Measurements from ENCODE around the gene ZNF462.
A peak's percentile ranks its signal among the peaks of the same experiment; 100 is the strongest.
"Not testable (repeated sequence)": the region's sequence is repeated elsewhere in the genome, so short reads cannot be mapped to it uniquely, and the experiment has no call there.

Gene ZNF462

DNA sequence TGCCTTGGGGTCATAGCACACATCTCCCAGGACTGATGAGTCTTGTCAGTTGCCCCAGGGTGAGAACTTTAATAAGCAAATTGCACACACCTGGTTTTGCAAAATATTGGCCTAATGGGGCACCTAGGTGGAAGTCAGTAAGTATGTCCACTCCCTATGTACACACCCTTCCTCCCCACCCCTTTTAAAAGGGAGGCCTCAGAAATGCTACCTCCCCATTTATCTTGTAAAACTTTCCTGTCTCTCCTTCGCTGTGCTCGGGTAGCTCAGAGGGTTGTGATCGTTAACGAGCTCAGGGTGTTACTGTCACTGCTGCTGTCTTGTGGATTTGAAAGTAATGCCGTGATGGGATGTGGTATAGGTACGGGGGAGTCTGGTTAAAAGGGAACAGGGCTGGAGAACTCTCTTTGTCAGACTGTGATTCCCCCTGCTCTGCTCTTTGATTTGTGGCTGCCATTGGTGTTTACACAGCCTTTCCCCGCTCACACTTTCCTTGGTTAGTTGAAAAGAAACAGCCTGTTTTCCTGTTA, 26.2 kb downstream of the ZNF462 start:
- no peak for FAIRE-seq
- DNase-seq (ENCODE audit: insufficient read length, low spot score) = no peak
- TF ChIP-seq POLR2A (IDR thresholded peaks at IDR 0.05; ENCODE audit: low read depth, low read length) = no peak

DNA sequence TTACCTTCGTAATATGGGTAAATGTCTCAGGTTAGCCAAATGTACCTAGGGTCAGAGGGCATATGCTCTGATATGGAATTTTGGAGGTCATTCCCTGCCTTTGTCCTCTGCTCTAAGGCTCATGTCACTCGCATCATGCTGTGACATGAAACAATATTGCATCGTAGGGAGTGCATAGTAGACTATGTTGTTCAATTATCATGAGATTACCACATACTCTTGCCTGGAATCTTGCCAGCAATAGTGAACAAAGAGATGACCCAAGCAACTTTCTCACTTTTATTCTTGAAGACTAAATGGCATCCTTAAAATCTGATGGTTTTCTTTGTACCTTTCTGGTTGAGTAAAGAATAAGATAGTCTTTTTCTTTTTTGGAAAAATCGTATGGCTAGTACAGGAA, 27.6 kb downstream of the ZNF462 start:
- no peak for DNase-seq (ENCODE audit: insufficient read length, low spot score)
- no peak for FAIRE-seq
- TF ChIP-seq POLR2A (IDR thresholded peaks at IDR 0.05; ENCODE audit: low read depth, low read length) = no peak

DNA sequence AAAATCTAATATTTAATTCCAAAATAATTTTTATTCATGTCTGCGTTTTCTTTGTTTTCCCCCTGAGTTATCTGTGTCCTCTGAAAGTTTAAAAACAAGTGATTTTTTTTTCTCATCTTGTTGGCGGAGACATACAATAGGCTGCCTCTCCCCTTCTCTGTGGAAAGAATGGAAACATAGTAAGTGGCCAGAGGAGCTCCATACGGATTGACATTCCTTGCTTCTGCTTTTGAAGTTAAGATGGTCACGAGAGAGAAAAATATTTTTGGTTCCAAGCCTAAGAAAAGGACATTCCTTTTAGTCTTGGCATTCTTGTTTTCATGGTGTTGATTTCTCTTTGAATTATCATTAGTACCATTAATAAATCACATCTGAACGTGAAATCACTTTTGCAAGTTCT, 28.3 kb downstream of the ZNF462 start:
- no peak for TF ChIP-seq POLR2A (IDR thresholded peaks at IDR 0.05; ENCODE audit: low read depth, low read length)
- DNase-seq (ENCODE audit: insufficient read length, low spot score) = no peak
- FAIRE-seq = no peak

DNA sequence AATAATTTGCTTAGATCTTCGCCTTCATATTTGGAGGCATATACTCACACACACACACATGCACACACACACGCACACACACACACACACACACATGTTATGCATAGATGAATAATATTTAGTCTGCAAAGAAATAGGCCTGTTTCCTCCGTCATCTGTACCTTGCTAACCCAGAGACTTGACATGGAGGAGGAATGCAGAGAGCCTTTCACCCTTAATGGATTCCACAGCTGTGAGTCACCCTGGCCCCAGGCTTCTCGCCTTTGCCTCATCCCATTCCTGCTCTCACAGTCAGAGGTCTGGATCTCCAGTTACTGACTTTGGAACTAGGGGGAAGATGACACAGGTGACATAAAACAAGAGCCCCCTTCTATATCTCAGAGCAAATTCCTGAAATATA, 29.7 kb downstream of the ZNF462 start:
- FAIRE-seq (peak; percentile 99), DNase-seq (ENCODE audit: insufficient read length, low spot score) (peak; percentile 84)
- no peak for TF ChIP-seq POLR2A (IDR thresholded peaks at IDR 0.05; ENCODE audit: low read depth, low read length)

DNA sequence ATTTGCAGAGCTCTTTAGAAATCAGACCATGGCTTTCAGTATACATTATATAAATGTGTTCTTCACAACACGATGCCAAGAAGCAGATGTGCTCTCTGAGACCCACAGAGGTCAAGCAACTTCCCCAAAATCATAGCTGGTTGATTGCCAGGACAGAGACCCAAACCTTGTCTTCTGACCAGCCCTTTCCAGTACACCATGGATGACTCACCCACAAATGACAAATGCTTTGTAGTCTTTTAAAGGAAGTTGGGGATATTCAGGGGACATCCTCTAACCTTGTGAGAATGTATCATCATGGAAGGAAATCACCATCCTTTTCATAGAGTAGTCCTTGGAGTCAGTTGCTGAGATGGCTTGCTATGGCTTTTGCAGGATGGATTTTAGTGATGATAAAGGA, 30.1 kb downstream of the ZNF462 start:
- FAIRE-seq (no peak), DNase-seq (ENCODE audit: insufficient read length, low spot score) (peak; percentile 46)
- TF ChIP-seq POLR2A (IDR thresholded peaks at IDR 0.05; ENCODE audit: low read depth, low read length) = no peak

DNA sequence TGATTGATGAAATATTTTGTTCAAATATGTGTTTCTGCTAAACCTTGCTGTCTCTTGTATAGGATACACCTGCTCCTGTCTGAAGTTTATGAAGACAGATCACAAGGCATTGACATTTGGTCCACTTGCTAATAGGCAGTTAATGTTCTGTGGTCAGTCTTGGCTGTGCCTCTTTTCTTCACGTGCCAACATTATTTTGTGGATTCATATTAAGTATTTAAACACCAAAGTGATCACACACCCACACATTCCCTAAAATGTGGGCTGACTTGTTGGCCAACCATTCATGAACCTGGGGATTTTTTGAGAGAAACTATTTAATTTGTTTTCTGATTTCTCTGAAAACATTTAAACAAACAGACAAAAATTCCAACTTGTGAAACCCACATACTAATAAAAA, 33.7 kb downstream of the ZNF462 start:
- no peak for FAIRE-seq
- TF ChIP-seq POLR2A (IDR thresholded peaks at IDR 0.05; ENCODE audit: low read depth, low read length) = no peak
- DNase-seq (ENCODE audit: insufficient read length, low spot score) = no peak

DNA sequence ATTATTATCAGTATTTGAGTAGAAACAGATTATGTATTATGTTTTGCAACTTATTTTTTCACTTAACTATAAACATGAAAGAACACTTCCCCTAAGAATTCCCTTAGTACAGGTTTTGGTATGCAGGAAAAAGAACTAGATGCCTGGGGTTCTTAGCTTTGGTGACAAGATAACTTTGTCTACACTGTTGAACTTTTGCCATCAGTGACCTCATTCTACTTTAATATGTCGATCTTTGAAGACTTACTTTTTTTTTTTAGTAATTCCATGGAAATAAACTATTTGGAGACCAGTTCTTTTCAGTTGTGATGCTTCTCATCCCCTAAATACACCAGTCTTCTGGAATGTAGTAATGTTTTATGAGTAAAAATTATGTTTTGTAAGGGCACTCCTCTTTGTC, 34.3 kb downstream of the ZNF462 start:
- no peak for DNase-seq (ENCODE audit: insufficient read length, low spot score)
- FAIRE-seq = no peak
- TF ChIP-seq POLR2A (IDR thresholded peaks at IDR 0.05; ENCODE audit: low read depth, low read length) = no peak

DNA sequence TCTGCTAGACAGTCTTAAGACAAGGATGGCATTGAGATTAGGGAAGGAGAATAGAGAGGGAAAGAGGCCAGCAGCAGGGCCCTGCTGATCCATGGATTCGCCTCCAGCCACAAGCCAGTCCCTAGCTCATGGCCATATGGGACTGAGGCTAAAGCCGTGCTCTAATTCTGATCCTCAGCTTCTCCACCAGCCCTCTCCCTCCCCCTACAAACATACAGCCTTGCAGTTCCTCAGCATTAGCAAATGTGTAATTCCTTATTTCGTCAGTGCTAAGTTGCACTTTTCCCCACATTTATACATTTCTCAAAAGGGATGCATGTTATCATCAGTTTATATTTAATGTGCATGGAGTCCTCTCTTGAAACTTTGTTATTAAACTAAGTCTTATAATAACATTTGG, 34.8 kb downstream of the ZNF462 start:
- DNase-seq (ENCODE audit: insufficient read length, low spot score) = no peak
- TF ChIP-seq POLR2A (IDR thresholded peaks at IDR 0.05; ENCODE audit: low read depth, low read length) = no peak
- FAIRE-seq = no peak

DNA sequence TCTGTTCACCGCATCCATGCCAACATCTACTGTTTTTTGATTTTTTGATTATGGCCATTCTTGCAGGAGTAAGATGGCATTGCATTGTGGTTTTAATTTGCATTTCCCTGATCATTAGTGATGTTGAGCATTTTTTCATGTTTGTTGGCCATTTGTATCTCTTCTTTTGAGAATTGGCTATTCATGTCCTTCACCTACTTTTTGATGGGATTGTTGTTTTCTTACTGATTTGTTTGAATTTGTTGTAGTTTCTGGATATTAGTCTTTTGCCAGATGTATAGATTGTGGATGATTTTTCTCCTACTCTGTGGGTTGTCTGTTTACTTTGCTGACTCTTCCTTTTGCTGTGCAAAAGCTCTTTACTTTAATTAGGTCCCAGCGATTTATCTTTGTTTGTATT, 37.6 kb downstream of the ZNF462 start:
- FAIRE-seq = peak; percentile 36
- DNase-seq (ENCODE audit: insufficient read length, low spot score) = not testable (repeated sequence)

DNA sequence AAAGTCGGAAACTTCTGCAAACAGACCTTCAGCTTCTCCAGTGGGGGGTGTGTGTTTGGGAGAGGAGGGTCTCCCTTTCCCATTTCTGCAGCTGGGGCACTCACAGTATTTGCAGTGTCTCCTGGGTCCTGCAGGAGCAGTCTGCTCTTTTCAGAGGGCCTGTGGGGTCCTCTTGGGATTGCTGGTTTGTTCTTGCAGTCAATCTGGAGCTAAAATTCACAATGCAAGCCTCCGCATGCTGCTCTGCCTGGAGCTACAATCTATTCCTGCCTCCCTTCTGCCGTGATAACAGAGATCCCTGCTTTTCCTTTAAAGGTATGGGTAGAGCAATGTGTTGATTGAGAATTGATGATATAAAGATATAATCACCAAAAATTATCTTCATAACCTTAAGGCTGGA, 43.2 kb downstream of the ZNF462 start:
- FAIRE-seq = no peak
- TF ChIP-seq POLR2A (IDR thresholded peaks at IDR 0.05; ENCODE audit: low read depth, low read length) = no peak
- DNase-seq (ENCODE audit: insufficient read length, low spot score) = no peak

DNA sequence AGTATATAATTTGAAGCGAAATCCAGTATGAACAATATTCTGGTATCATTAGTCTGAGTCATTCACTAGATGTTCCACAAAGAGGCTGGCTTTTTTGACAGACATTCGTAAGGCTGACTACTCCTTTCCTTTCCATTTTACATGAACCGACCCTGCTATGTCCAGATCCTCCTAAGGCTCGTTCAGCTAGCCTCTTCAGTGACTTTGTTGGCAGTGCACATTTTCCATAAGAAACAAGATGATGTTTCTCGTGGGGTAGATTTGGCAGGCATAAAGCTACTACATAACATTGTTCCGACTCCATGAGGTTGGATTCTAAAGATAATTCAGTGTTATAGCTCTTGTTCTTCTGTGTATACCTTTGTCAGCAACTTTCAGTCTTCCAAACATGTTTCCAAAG, 49.0 kb downstream of the ZNF462 start:
- no peak for TF ChIP-seq POLR2A (IDR thresholded peaks at IDR 0.05; ENCODE audit: low read depth, low read length)
- DNase-seq (ENCODE audit: insufficient read length, low spot score) (no peak), FAIRE-seq (peak; percentile 83)

DNA sequence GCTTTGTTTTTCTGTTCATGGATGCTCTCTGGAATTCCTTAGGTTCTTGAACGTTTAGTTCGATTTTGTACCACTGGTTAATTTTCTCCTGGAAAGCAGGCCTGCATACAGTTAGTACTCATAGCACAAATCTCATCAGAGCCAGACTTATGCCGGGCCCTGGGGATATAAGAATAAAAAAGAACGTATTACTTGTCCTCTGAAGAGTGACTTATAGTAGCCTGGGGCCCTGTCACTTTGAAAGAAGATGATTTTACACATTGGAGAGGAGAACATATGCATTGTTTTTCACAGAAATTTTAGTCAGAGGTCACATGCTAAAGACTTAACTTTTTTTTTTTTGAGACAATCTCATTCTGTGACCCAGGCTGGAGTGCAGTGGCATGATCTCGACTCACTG, 50.3 kb downstream of the ZNF462 start:
- DNase-seq (ENCODE audit: insufficient read length, low spot score) = no peak
- peak; percentile 78 for FAIRE-seq
- no peak for TF ChIP-seq POLR2A (IDR thresholded peaks at IDR 0.05; ENCODE audit: low read depth, low read length)

DNA sequence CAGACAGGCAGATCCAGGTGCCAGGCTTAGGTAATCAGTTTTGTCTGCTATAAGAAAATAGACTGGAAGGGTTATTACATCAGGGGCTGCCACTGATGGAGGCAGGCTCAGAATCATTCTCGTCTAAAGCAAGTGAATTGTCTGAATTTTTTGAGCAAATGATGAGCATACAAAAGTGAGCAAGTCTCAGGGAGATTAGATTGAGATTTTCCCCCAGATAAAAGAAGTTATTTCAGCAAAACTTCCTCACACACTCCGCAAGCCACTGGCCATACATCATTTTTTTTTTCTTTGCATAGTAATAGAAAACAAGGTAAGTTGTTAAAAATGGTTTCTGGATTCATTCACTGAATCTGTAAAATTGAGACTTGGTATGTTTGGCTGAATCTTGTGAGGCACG, 52.9 kb downstream of the ZNF462 start:
- DNase-seq (ENCODE audit: insufficient read length, low spot score) = no peak
- TF ChIP-seq POLR2A (IDR thresholded peaks at IDR 0.05; ENCODE audit: low read depth, low read length) = no peak
- no peak for FAIRE-seq

DNA sequence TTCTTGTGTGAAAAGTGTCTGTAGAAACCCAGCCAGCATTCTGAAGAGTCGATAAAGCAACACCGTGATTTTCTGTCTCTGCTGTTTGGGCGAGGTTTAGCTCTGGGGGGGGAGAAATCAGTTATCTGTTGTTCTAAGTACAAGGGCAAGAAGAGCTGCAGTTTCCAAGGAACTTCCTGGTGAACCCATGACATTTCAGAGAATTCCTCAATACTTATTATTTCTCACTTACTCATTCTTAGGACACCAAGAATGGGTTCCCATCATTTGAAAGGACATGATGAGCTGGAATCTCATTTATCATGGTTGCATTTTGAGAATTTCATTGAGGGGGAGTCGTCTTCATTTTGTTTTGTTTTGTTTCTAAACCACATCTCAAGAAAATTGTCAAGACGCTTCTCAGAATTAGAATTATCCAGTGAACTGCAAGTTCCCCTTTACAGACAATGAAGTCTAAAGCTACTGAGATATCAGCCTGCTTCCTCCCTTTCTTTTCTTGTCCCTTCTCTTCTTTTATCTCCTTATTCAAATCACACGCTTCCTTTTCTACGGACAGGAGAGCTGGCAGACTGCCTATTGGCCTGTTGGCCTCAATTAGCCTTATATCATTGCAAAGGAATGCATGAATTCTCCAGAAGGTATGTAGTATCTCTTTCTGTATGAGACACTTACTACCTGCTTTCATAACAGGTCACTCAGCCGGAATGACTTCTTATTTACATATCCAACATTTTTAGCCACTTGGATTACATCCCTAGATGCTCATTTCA, 53.7 kb downstream of the ZNF462 start:
- TF ChIP-seq POLR2A (IDR thresholded peaks at IDR 0.05; ENCODE audit: low read depth, low read length) = no peak
- DNase-seq (ENCODE audit: insufficient read length, low spot score) (peak; percentile 78), FAIRE-seq (peak; percentile 96)

DNA sequence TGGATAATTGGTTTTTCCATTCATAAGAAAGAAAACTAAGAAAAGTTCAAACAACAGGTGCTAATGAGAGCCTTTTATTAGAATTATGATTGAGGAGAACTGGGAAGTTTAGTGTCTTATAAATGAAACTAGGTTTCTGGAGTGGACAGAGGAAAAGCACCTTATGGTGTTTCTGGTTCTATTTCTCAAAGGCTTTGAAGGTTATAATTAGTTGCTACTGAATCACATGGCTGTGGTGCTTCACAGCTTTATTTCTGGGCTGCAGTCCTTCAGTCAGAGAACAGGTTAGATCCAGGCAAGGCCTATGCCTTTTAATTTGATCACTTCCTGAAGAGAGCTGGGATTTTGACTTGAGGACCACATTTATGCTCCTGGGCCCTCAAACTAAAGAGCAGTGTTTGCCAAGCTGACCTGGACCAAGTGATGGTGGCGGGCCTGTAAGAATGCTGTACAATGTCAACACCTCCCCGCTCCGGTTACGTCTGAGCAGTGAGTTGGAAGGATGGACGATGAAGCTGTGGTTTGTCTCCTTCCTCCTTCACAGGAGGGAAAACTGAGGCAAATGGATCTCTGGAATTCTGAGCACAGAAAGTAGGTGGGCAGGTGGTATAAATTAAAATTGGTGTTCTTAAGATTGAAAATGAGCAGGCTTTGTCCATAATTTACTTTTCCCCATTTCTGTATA, 56.0 kb downstream of the ZNF462 start:
- no peak for TF ChIP-seq POLR2A (IDR thresholded peaks at IDR 0.05; ENCODE audit: low read depth, low read length)
- FAIRE-seq (no peak), DNase-seq (ENCODE audit: insufficient read length, low spot score) (no peak)
